HepG2 (cell line): ENCODE data around the gene SLC25A5. TPM values are rescaled to one million over a fixed set of nuclear protein-coding genes. Genes with fewer than 3 reads are reported as not detected.

Experiments used
- ATAC-seq: fragments of 200-7000 bp; cut with Tn5 transposase; 3 replicates; pipeline ENCODE4 v1.9.1; 2020; ENCODE audit warnings: mild to moderate bottlenecking, moderate library complexity
- BruUV-seq: library from RNA; stranded (reverse); fragments of 400-500 nt; replicated peaks from 2 replicates; lab custom pipeline; 2021; lab: Mats Ljungman, UMichigan
- CTCF ChIA-PET: fragments of 300-600 bp; formaldehyde crosslinking; extraction: SDS; loops from one replicate; lab custom pipeline; 2021; ENCODE audit warnings: low total read pairs, inconsistent platforms, low intra/inter-chr PET ratio; lab: Yijun Ruan, JAX
- POLR2A ChIA-PET: fragments of 350-600 bp; sonication (Branson Sonifier 250); formaldehyde crosslinking; loops from one replicate; lab custom pipeline; 2020; ENCODE audit warnings: antibody characterized with exemption, inconsistent platforms; lab: Yijun Ruan, JAX
- DNase-seq: peaks from one replicate; pipeline ENCODE4 v3.0.0-alpha.2; 2015; ENCODE audit warnings: low spot score
- FAIRE-seq: peaks from 3 replicates; lab custom pipeline; 2011; peaks lifted over from hg19 to GRCh38; lab: Jason Lieb, UNC
- H2AFZ ChIP-seq: one replicate; pipeline ENCODE4 v1.6.1; 2011; ENCODE audit warnings: low read length, inconsistent platforms
- H3K27ac ChIP-seq: fragments of 300-600 bp; 3 replicates; pipeline ENCODE4 v1.8.0; 2011; ENCODE audit warnings: mixed run types, mild to moderate bottlenecking, mixed read lengths, low read length, inconsistent platforms; ENCODE audit not compliant: insufficient read depth; ENCODE audit errors: extremely low read length
- H3K27me3 ChIP-seq, 2 experiments: fragments of 200-600 bp in 1 of 2; 2 replicates in 1 of 2; 3 replicates in 1 of 2; pipeline versions ENCODE4 v1.6.0 to v1.8.0; 2011; ENCODE audit warnings: low read length in 2 of 2, mild to moderate bottlenecking in 2 of 2, moderate library complexity in 2 of 2, inconsistent platforms in 1 of 2; ENCODE audit not compliant: insufficient read depth in 2 of 2, control insufficient read depth in 1 of 2
- H3K36me3 ChIP-seq, 2 experiments: fragments of 200-600 bp in 1 of 2; replicated peaks in 1 of 2; 2 replicates in 1 of 2; 3 replicates in 1 of 2; pipeline versions ENCODE4 v1.5.1 to v1.8.0; 2011; ENCODE audit warnings: low read length in 2 of 2, inconsistent platforms in 1 of 2; ENCODE audit not compliant: insufficient read depth in 2 of 2, control insufficient read depth in 1 of 2
- H3K4me1 ChIP-seq: 2 replicates; pipeline ENCODE4 v1.5.1; 2012; ENCODE audit warnings: low read length, inconsistent platforms; ENCODE audit not compliant: insufficient read depth
- H3K4me2 ChIP-seq: 2 replicates; pipeline ENCODE4 v1.6.0; 2011; ENCODE audit warnings: low read depth, low read length, inconsistent platforms
- H3K4me3 ChIP-seq, 3 experiments: fragments of 200-600 bp in 1 of 3; sonication (generic), shearing (Covaris generic) in 1 of 3; replicated peaks in 1 of 3; 2 replicates each; pipeline ENCODE4 v1.5.1; 2011 to 2016; ENCODE audit warnings: low read length in 3 of 3, inconsistent platforms in 2 of 3, low read depth in 2 of 3, mild to moderate bottlenecking in 2 of 3, control low read depth in 1 of 3, mixed read lengths in 1 of 3; ENCODE audit not compliant: insufficient read depth in 1 of 3
- H3K79me2 ChIP-seq: one replicate; pipeline ENCODE4 v1.6.1; 2011; ENCODE audit warnings: low read length, inconsistent platforms; ENCODE audit not compliant: insufficient read depth
- H3K9ac ChIP-seq: 2 replicates; pipeline ENCODE4 v1.6.0; 2011; ENCODE audit warnings: mild to moderate bottlenecking, low read depth, low read length, inconsistent platforms; ENCODE audit not compliant: insufficient read depth
- H3K9me3 ChIP-seq: 2 replicates; pipeline ENCODE4 v1.5.1; 2012; ENCODE audit warnings: mild to moderate bottlenecking, low read length
- H4K20me1 ChIP-seq: 2 replicates; pipeline ENCODE4 v1.6.0; 2011; ENCODE audit warnings: inconsistent platforms, mild to moderate bottlenecking, low read length, moderate library complexity; ENCODE audit not compliant: insufficient read depth
- AGO2 ChIP-seq: fragments of 200-400 bp; formaldehyde crosslinking; optimal IDR thresholded peaks from 2 replicates; pipeline ENCODE3; 2017; ENCODE audit warnings: mild to moderate bottlenecking, low read depth, low read length, moderate library complexity
- KAT7 ChIP-seq: IDR thresholded peaks from 2 replicates; pipeline ENCODE4 v1.6.1; 2018; ENCODE audit warnings: borderline replicate concordance, missing compliant biosample characterization
- MTERF4 ChIP-seq: sonication (generic); formaldehyde crosslinking; IDR thresholded peaks from 2 replicates; pipeline ENCODE4 v1.8.0; 2023; ENCODE audit warnings: mild to moderate bottlenecking, missing genetic modification reagents
- NFKB2 ChIP-seq: sonication (generic); formaldehyde crosslinking; IDR thresholded peaks from 2 replicates; pipeline ENCODE4 v1.4.0; 2020; ENCODE audit warnings: missing genetic modification reagents, borderline replicate concordance
- ZBTB34 ChIP-seq: sonication (generic); formaldehyde crosslinking; IDR thresholded peaks from 2 replicates; pipeline ENCODE4 v1.8.0; 2022; ENCODE audit warnings: mild to moderate bottlenecking, missing genetic modification reagents
- ZNF160 ChIP-seq: sonication (generic); formaldehyde crosslinking; IDR thresholded peaks from 2 replicates; pipeline ENCODE4 v1.8.0; 2022; ENCODE audit warnings: mild to moderate bottlenecking, inconsistent platforms, missing genetic modification reagents
- ZNF558 ChIP-seq: sonication (generic); formaldehyde crosslinking; IDR thresholded peaks from 2 replicates; pipeline ENCODE4 v1.9.0; 2022; ENCODE audit warnings: mild to moderate bottlenecking, missing genetic modification reagents, borderline replicate concordance
- WGBS: methylation state at CpG from one replicate; pipeline ENCODE4 v1.1.6; 2017; ENCODE audit warnings: low lambda C conversion rate; 5-methylcytosine and 5-hydroxymethylcytosine counted together
- in situ Hi-C: cut with HindIII; loops from 2 replicates; pipeline ENCODE4 v1.10.0; 2017; ENCODE audit warnings: low pct_unique_long_range_greater_than_20kb; ENCODE audit not compliant: extremely low pct_ligation_motif_present
- intact Hi-C: fragments of 100-400 bp; cut with micrococcal nuclease; formaldehyde crosslinking; loops from one replicate; pipeline ENCODE4 v1.10.0; 2022; ENCODE audit not compliant: unreplicated experiment
- polyA plus RNA-seq, 8 experiments: library from polyadenylated mRNA; depleted of rRNA in 3 of 8; stranded (reverse) in 7 of 8; unstranded in 1 of 8; fragments of >200 nt; fragmentation: Illumina TruSeq in 4 of 8; extraction: Trizol in 4 of 8; gene quantifications; 2 replicates each; pipeline versions ENCODE4 v1.2.1 to v1.2.3, GENCODE V29; 2011 to 2016; ENCODE audit warnings: low read depth in 4 of 8, missing spikeins in 1 of 8, mixed read lengths in 1 of 8; ENCODE audit not compliant: insufficient read depth in 1 of 8
- total RNA-seq, 5 experiments: library from RNA; depleted of rRNA; stranded (reverse); fragments of >200 nt; fragmentation: Illumina TruSeq; extraction: Trizol; gene quantifications; 2 replicates each; pipeline ENCODE4 v1.2.3, GENCODE V29; 2016; ENCODE audit warnings: low read depth in 1 of 5
- TF ChIP-seq, protein P1 (sequence below): conservative IDR thresholded peaks from 2 replicates; pipeline ENCODE4 v1.6.1; 2018; ENCODE audit warnings: missing genetic modification reagents

The SLC25A5 gene
- total and polyA plus RNA-seq, 2 of the 13 experiments (the other 11 are each of a cell fraction or from before 2014, with no cell fraction given), result 300 to 402 TPM

DNA sequence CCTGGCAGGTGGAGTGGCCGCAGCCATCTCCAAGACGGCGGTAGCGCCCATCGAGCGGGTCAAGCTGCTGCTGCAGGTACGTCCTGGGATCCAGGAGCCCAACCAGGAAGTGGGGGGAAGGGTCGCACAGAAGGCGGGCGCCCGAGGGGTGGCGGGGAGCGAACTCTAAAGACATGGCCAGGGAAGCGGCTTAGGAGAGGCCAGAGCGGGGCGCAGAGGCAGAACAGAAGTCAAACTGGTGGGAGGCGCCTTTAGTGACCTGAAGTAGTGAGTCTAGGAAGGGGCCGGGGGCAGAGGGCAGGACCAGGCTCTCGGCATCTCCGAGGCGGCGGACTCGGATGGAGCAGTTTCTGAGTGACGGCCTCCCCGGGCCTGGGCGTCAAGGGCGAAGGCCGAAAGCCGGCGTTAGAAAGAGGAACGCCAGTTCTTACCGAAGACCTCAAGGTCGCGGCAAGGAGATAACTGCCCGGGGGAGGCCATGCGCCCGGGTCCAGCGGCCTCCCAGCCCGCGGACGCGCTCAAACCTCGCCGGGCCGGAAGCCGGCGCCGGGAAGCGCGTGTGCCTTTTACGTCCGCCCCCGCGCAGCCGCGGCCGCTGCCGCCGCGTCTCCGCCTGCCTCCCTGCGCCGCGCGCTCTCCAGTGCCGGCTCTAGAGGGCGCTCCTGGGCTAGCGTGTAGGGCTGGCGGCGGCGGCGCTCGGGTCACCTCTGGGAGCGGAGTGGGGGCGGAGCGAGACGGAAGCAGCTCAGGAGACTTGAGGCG is 488 bp downstream of the SLC25A5 start (continued):
- TF ChIP-seq, protein P1, sequence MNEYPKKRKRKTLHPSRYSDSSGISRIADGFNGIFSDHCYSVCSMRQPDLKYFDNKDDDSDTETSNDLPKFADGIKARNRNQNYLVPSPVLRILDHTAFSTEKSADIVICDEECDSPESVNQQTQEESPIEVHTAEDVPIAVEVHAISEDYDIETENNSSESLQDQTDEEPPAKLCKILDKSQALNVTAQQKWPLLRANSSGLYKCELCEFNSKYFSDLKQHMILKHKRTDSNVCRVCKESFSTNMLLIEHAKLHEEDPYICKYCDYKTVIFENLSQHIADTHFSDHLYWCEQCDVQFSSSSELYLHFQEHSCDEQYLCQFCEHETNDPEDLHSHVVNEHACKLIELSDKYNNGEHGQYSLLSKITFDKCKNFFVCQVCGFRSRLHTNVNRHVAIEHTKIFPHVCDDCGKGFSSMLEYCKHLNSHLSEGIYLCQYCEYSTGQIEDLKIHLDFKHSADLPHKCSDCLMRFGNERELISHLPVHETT, result no peak
- TF ChIP-seq AGO2, result peak; percentile 79

DNA sequence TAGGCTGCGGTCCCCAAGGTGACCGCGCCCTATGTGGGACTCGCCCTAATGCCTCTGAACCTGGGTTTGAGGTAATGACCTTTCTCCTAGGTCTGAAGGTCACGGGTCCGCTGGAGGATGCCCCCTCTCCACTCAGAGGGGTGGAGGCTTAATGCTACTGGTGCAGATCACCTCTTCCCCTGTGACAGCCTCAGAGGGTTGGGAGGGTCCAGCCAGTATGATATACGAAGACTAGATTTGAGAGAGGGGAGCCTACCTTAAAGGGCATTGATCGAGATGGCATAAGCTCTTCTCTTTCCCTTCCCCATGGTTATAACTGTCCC is 1.0 kb downstream of the SLC25A5 start:
- H3K9me3 ChIP-seq, result no peaks in the 10 kb centered on the region
- ATAC-seq (no peak), DNase-seq (no peak), FAIRE-seq (no peak)
- peak overlapping the region; percentile 83 for H3K4me2 ChIP-seq
- H3K27ac ChIP-seq, result peak overlapping the region; percentile 91
- H3K9ac ChIP-seq, result peak overlapping the region; percentile 89
- peaks cover 29% of the 10 kb centered on the region for H3K4me1 ChIP-seq
- WGBS, result no CpG with 5 or more reads among the region's 8 CpGs
- in situ Hi-C loops (no loop called here), intact Hi-C loops (loop anchor here (2.0 to 5.0 kb wide), 2 partner anchors 43 to 50 kb away; no protein-coding TSS in a partner anchor)
- CTCF ChIA-PET, result interaction anchor here (0.7 kb wide), 1 partner anchor 43 kb away, joined by 3 read pairs; no protein-coding TSS in a partner anchor
- H3K27me3 ChIP-seq, result no peaks in the 10 kb centered on the region; a peak in 1 of 5 replicates
- TF ChIP-seq NFKB2 (no peak), KAT7 (0 out of 2 replicates have a peak, but pooled peaks have one; percentile 30), ZNF160 (CRISPR knock-in tag) (no peak), ZBTB34 (CRISPR knock-in tag) (no peak), ZNF558 (CRISPR knock-in tag) (no peak), MTERF4 (CRISPR knock-in tag) (0 out of 2 replicates have a peak, but pooled peaks have one; percentile 17)
- peaks cover 8% of the 10 kb centered on the region for H4K20me1 ChIP-seq
- BruUV-seq, result no TSS peak
- POLR2A ChIA-PET, result interaction anchor here (0.5 to 2.0 kb wide), 4 partner anchors 8 to 43 kb away, joined by 3 to 51 read pairs (median 4); no protein-coding TSS in a partner anchor
- H3K36me3 ChIP-seq, result peaks cover 3 to 15% of the 10 kb centered on the region in 2 experiments; a peak in 4 of 5 replicates
- H2AFZ ChIP-seq, result no peak overlapping the region
- peak overlapping the region; percentile 64 to 84 (median 79); a peak in 5 of 6 replicates for H3K4me3 ChIP-seq
- peaks cover 11% of the 10 kb centered on the region for H3K79me2 ChIP-seq
